ENCODE measurements around the gene AP1AR. TPM values are rescaled to one million over a fixed set of nuclear protein-coding genes. Genes with fewer than 3 reads are reported as not detected.

The AP1AR gene
- total RNA-seq, 2 donors from 2014 or later, result 9.1 to 12.5 TPM

GRCh38 chr4:112311516-112311915 is 79.9 kb downstream of the AP1AR start:
- Histone ChIP-seq H3K36me3 (replicated peaks in 1 of 2; ENCODE audit: insufficient read depth in 1 of 2, low read depth in 2 of 2) (no peaks in the 10 kb centered on the region), H3K27me3 (no peaks in the 10 kb centered on the region), H3K9me3 (no peaks in the 10 kb centered on the region), H3K4me1 (no peaks in the 10 kb centered on the region), H3K4me3 (no peak overlapping the region), H3K27ac (no peak overlapping the region)
- TF ChIP-seq CTCF (IDR thresholded peaks at IDR 0.05) (no peak), POLR2A (IDR thresholded peaks at IDR 0.05) (no peak)
- intact Hi-C loops (cut with DNase I), result no loop called here
- ATAC-seq (no peak), DNase-seq (no peak)
- WGBS, 2 donors, result 82 to 85% methylated on average over 5 of the region's 5 CpGs

DNA sequence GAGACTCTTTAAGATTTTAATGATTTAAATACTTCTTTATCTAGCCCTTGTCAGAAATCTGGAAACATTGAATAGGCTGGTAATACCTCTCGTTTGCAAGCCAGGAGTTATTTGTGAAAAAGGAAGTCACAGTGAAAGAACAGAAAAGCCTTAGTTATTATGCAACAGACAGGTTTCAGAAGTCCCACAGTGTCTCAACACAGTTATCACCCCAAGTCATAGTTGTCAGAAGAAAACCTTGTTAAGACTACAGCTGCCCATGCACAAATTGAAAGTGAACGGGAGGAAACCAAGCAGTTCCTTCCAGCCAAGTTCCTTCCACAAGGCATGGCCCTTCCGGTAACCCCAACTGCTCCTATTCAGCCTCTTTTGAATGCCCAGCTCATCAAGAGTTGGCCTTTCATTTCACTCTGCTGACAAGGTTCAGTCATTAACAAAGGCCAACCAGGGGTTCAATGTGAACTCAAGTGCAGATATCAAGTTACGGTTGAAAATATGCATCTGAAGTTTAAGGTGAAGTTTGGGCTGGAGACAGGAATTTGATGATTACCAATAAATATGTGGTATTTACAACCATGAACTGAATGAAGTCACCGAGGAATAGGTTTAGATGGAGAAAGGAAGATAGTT is 81.1 kb downstream of the AP1AR start:
- no peak overlapping the region for H3K27ac ChIP-seq
- intact Hi-C loops (cut with DNase I), result no loop called here
- no peaks in the 10 kb centered on the region for H3K27me3 ChIP-seq
- TF ChIP-seq CTCF (IDR thresholded peaks at IDR 0.05) (no peak), POLR2A (IDR thresholded peaks at IDR 0.05) (no peak)
- ATAC-seq (no peak), DNase-seq (no peak)
- no peaks in the 10 kb centered on the region for H3K36me3 ChIP-seq (replicated peaks in 1 of 2; ENCODE audit: insufficient read depth in 1 of 2, low read depth in 2 of 2)
- no peak overlapping the region for H3K4me3 ChIP-seq
- 81 to 87% methylated on average over 5 of the region's 5 CpGs for WGBS, 2 donors
- H3K4me1 ChIP-seq, result no peaks in the 10 kb centered on the region
- H3K9me3 ChIP-seq, result no peaks in the 10 kb centered on the region

- no peaks in the 10 kb centered on the region for H3K36me3 ChIP-seq (replicated peaks in 1 of 2; ENCODE audit: insufficient read depth in 1 of 2, low read depth in 2 of 2)
- intact Hi-C loops (cut with DNase I), result no loop called here
- no peaks in the 10 kb centered on the region for H3K4me1 ChIP-seq
- no peak for TF ChIP-seq POLR2A (IDR thresholded peaks at IDR 0.05)
- TF ChIP-seq CTCF (IDR thresholded peaks at IDR 0.05), result no peak
- H3K27me3 ChIP-seq, result no peaks in the 10 kb centered on the region
- no peak overlapping the region for H3K27ac ChIP-seq
- no peak overlapping the region for H3K4me3 ChIP-seq
- WGBS, 2 donors, result 76 to 95% methylated on average over 3 of the region's 3 CpGs
- ATAC-seq (no peak), DNase-seq (no peak)
- H3K9me3 ChIP-seq, result no peaks in the 10 kb centered on the region
Measured at GRCh38 chr4:112315446-112315845, 83.9 kb downstream of the AP1AR start.

DNA sequence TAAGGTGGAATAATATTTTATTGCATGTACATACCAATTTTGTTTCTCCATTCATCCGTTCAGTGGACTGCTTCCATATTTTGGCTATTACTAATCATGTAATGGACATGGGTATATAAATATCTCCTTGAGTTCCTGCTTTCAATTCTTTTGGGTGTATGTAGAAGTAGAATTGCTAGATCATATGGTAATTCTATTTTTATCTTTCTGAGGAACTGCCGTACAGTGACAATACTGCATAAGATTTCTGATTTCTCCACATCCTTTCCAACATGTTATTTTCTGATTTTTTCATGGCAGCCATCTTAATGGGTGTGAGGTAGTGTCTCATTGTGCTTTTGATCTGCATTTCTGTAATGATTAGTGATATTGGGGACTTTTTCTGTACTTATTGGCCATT is 84.8 kb downstream of the AP1AR start:
- Histone ChIP-seq H3K27ac (no peak overlapping the region), H3K36me3 (replicated peaks in 1 of 2; ENCODE audit: insufficient read depth in 1 of 2, low read depth in 2 of 2) (no peaks in the 10 kb centered on the region), H3K4me1 (no peaks in the 10 kb centered on the region), H3K27me3 (no peaks in the 10 kb centered on the region), H3K4me3 (no peak overlapping the region), H3K9me3 (no peaks in the 10 kb centered on the region)
- 82 to 91% methylated on average over 2 of the region's 2 CpGs for WGBS, 2 donors
- intact Hi-C loops (cut with DNase I), result no loop called here
- no peak for DNase-seq
- ATAC-seq, result no peak
- TF ChIP-seq CTCF (IDR thresholded peaks at IDR 0.05) (no peak), POLR2A (IDR thresholded peaks at IDR 0.05) (no peak)

Measured in body of pancreas (tissue), 4 donors.